Cardiac muscle cell (in vitro differentiated cells and primary cell): ENCODE data around the gene ITGAV. TPM values are rescaled to one million over a fixed set of nuclear protein-coding genes. Genes with fewer than 3 reads are reported as not detected.

Source experiments
- DNase-seq, 2 donors: peaks; one replicate each; pipeline versions ENCODE4 v3.0.0 to v3.0.0-alpha.2; 2010 to 2017; ENCODE audit warnings: low read depth in 1 of 2, low spot score in 1 of 2
- H3K27ac ChIP-seq: fragments of 200-600 bp; sonication (generic); 2 replicates; pipeline ENCODE4 v1.5.1; 2016
- H3K27me3 ChIP-seq: fragments of 200-600 bp; sonication (generic); 2 replicates; pipeline ENCODE4 v1.6.0; 2016; ENCODE audit warnings: control low read depth
- H3K36me3 ChIP-seq: fragments of 200-600 bp; sonication (generic); 2 replicates; pipeline ENCODE4 v1.5.1; 2016; ENCODE audit warnings: control low read depth
- H3K4me1 ChIP-seq: fragments of 200-600 bp; sonication (generic); 2 replicates; pipeline ENCODE4 v1.8.1; 2017; ENCODE audit warnings: low read depth, mild to moderate bottlenecking, mixed run types
- H3K4me3 ChIP-seq: fragments of 200-600 bp; sonication (generic); 2 replicates; pipeline ENCODE4 v1.5.1; 2016; ENCODE audit warnings: mild to moderate bottlenecking
- H3K9me3 ChIP-seq: fragments of 200-600 bp; sonication (generic); 2 replicates; pipeline ENCODE4 v1.5.1; 2017; ENCODE audit warnings: low read depth, mild to moderate bottlenecking, control low read depth
- polyA plus RNA-seq: library from polyadenylated mRNA; unstranded; fragments of >200 nt; fragmentation: Nextera tagmentation; extraction: Ambion mirVana; gene quantifications from 2 replicates; pipeline ENCODE4 v1.2.1, GENCODE V29; 2016
- total RNA-seq: library from RNA; depleted of rRNA; stranded (reverse); fragments of >200 nt; gene quantifications from 2 replicates; pipeline ENCODE4 v1.2.3, GENCODE V29; 2016
- TF ChIP-seq, protein P1 (sequence below): IDR thresholded peaks from 2 replicates; pipeline ENCODE4 v1.5.1; 2012; ENCODE audit warnings: low read depth, mild to moderate bottlenecking, low read length

The ITGAV gene
- total and polyA plus RNA-seq, 2 experiments from 2014 or later = 39.4 to 99.8 TPM

DNA sequence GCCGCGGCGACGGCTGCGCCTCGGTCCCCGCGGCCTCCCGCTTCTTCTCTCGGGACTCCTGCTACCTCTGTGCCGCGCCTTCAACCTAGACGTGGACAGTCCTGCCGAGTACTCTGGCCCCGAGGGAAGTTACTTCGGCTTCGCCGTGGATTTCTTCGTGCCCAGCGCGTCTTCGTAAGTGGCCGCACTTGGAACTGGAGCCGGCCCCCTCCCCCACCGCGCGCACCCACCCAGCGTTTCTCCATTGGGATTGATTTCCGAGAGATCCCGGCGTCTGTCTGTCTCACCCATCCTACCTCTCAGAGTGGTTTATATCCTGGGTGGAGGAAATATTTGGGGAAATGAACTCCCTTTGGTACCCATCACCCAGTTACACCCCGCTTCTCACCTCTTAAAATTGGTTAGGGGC is 498 bp downstream of the ITGAV start:
- Histone ChIP-seq H3K36me3 (no peaks in the 10 kb centered on the region), H3K4me1 (peaks cover 44% of the 10 kb centered on the region), H3K4me3 (peak overlapping the region; percentile 95), H3K27me3 (no peaks in the 10 kb centered on the region), H3K9me3 (no peaks in the 10 kb centered on the region), H3K27ac (peak overlapping the region; percentile 96)
- TF ChIP-seq, protein P1, sequence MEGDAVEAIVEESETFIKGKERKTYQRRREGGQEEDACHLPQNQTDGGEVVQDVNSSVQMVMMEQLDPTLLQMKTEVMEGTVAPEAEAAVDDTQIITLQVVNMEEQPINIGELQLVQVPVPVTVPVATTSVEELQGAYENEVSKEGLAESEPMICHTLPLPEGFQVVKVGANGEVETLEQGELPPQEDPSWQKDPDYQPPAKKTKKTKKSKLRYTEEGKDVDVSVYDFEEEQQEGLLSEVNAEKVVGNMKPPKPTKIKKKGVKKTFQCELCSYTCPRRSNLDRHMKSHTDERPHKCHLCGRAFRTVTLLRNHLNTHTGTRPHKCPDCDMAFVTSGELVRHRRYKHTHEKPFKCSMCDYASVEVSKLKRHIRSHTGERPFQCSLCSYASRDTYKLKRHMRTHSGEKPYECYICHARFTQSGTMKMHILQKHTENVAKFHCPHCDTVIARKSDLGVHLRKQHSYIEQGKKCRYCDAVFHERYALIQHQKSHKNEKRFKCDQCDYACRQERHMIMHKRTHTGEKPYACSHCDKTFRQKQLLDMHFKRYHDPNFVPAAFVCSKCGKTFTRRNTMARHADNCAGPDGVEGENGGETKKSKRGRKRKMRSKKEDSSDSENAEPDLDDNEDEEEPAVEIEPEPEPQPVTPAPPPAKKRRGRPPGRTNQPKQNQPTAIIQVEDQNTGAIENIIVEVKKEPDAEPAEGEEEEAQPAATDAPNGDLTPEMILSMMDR = no peak
- peak in 1 of 2 donors; percentile 55 for DNase-seq

DNA sequence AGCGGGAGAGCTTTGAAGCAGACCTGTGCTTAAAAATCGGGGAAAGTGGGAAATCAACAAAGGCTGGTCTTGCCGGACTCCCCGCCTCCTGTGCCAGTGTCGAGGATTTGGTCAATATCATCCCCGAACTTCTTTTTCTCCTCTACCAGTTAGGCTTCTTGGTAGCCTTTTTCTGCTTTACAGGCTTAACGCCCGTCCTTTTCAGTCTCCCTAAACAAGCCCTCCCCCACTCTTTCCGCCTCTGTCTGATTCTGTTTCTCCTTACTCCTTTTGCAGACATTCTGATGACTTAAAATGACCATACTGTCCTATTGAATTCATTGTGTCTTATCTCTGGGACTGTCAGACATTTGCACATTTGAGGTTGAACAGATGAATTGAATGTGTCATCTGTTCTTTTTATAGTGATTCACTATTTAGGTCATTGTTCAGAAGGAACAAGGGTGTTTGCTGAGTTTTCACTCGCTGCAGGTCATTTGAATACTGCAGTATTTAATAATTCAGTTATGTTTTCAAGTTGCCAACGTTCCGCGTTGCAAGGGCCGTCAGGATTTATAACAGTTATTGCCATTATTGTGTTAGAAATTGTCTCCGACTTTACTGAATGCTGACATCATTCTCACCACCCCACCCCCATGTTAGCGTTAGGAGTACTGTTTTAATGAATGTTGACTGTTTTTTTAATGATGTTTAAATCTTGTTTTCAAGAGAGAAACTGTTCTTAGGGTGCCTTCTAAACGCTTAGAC is 1.1 kb downstream of the ITGAV start:
- TF ChIP-seq, protein P1 = no peak
- DNase-seq = peak; percentile 64 to 76

DNA sequence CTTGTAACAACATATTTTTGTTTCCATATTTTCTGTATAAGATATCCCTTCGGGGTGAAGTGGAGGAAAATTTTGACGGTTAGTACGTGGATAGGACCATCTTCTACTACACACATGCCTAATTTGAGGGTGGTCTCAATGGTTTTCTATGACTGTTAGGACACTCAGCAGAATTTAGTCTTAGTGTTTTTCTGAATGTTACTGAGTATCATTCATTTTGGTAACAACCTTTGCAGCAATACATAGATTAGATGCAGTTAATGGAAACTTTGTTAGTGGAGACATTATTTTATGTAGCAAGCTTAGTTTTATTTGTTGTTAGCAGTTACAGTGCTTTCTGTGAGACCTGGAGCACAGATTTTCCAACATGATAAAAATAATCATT is 1.6 kb downstream of the ITGAV start:
- no peaks in the 10 kb centered on the region for H3K9me3 ChIP-seq
- no peak for DNase-seq
- no peaks in the 10 kb centered on the region for H3K36me3 ChIP-seq
- H3K4me1 ChIP-seq = peaks cover 48% of the 10 kb centered on the region
- H3K27me3 ChIP-seq = no peaks in the 10 kb centered on the region
- peak overlapping the region; percentile 95 for H3K4me3 ChIP-seq
- H3K27ac ChIP-seq = peak overlapping the region; percentile 96
- TF ChIP-seq, protein P1 = no peak

More for the DNA sequence above, 1.1 kb downstream of the ITGAV start:
- peak overlapping the region; percentile 95 for H3K4me3 ChIP-seq
- no peaks in the 10 kb centered on the region for H3K36me3 ChIP-seq
- H3K27ac ChIP-seq = peak overlapping the region; percentile 96
- H3K9me3 ChIP-seq = no peaks in the 10 kb centered on the region
- H3K4me1 ChIP-seq = peaks cover 48% of the 10 kb centered on the region
- H3K27me3 ChIP-seq = no peaks in the 10 kb centered on the region

DNA sequence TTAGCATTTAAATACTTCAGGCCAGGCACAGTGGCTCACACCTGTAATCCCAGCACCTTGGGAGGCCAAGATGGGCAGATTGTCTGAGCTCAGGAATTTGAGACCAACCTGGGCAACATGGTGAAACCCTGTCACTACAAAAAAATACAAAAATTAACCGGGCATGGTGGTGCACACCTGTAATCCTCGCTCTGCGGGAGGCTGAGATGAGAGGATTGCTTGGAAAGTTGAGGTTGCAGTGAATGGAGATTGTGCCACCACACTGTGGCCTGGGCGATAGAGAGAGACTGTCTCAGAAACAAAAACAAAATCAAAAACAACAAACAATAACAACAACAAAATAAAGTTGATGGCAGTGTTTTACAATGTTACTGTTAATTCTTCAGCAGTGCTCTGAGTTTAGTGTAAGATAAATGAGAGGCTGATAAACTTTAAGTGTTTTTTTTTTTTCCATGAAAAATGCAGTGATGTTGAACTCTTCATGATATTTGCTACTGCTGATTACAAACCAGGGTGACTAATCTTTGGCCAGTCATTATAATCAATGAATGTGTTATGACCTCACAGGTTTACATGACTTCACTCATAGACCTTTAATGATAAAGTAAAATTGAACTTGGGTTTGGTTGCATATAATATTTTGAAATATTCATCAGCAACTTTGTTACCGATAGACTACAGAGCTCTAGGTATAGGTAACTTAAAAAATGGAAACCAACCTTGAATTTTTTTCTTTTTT is 2.5 kb downstream of the ITGAV start:
- H3K4me1 ChIP-seq = peaks cover 48% of the 10 kb centered on the region
- H3K9me3 ChIP-seq = no peaks in the 10 kb centered on the region
- H3K4me3 ChIP-seq = peak overlapping the region; percentile 95
- H3K27ac ChIP-seq = no peak overlapping the region
- TF ChIP-seq, protein P1 = no peak
- no peak for DNase-seq
- H3K36me3 ChIP-seq = no peaks in the 10 kb centered on the region
- H3K27me3 ChIP-seq = no peaks in the 10 kb centered on the region

DNA sequence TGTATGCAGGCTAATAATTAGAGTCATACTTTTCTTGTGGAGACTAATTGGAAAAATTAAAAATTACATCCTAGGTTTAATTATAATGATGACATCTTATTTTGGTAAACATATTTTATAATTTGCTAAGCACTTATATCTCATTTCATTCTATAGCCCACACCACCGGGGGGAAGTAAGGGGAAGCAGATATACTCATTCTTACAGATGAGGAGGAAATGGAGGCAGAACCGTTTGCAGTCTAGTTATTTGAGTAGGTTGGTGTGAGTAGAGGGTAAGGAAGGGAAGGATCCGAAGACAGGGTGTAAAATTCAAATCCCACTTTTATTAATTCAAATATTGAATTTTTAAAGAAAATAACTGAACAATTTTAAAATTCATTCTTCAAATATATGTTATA is 3.7 kb downstream of the ITGAV start:
- H3K36me3 ChIP-seq = no peaks in the 10 kb centered on the region
- no peaks in the 10 kb centered on the region for H3K27me3 ChIP-seq
- no peak overlapping the region for H3K4me3 ChIP-seq
- DNase-seq = no peak
- H3K4me1 ChIP-seq = peaks cover 48% of the 10 kb centered on the region
- H3K27ac ChIP-seq = no peak overlapping the region
- TF ChIP-seq, protein P1 = no peak
- no peaks in the 10 kb centered on the region for H3K9me3 ChIP-seq
